HG03060 (cell line): ENCODE measurements around the gene KCNIP3.

Experiments
- ATAC-seq: cut with Tn5 transposase; IDR thresholded peaks from one replicate; pipeline ENCODE4 v1.9.1; 2021; ENCODE audit warnings: low read depth, moderate number of reproducible peaks; ENCODE audit not compliant: unreplicated experiment

KCNIP3 gene

GRCh38 chr2:95274291-95275150 is 22.6 kb upstream of the KCNIP3 start, which contains the start of gene PROM2:
Gene PROM2, plus strand, starts transcription at chr2:95274449. Its CDS starts 137 bp downstream, at chr2:95274586.
- no peak for ATAC-seq

- no peak for ATAC-seq
Observed at GRCh38 chr2:95275151-95275515, 22.0 kb upstream of the KCNIP3 start.

- ATAC-seq, result no peak
Observed at GRCh38 chr2:95275601-95276243, 21.4 kb upstream of the KCNIP3 start.

GRCh38 chr2:95276244-95276887 is 20.8 kb upstream of the KCNIP3 start:
- ATAC-seq, result no peak

- ATAC-seq, result no peak
Observed at GRCh38 chr2:95276888-95277245, 20.3 kb upstream of the KCNIP3 start.

- no peak for ATAC-seq
Observed at GRCh38 chr2:95277246-95277906, 19.8 kb upstream of the KCNIP3 start.

- no peak for ATAC-seq
Observed at GRCh38 chr2:95278051-95278471, 19.1 kb upstream of the KCNIP3 start.

GRCh38 chr2:95278637-95279225 is 18.4 kb upstream of the KCNIP3 start:
- no peak for ATAC-seq

- no peak for ATAC-seq
Observed at GRCh38 chr2:95279435-95280035, 17.6 kb upstream of the KCNIP3 start.

- ATAC-seq, result no peak
Observed at GRCh38 chr2:95281071-95281470, 16.1 kb upstream of the KCNIP3 start.

GRCh38 chr2:95281786-95282185 is 15.4 kb upstream of the KCNIP3 start:
- ATAC-seq, result no peak

GRCh38 chr2:95282458-95282857 is 14.7 kb upstream of the KCNIP3 start:
- ATAC-seq, result no peak

GRCh38 chr2:95283562-95283961 is 13.6 kb upstream of the KCNIP3 start:
- ATAC-seq, result no peak

- no peak for ATAC-seq
Observed at GRCh38 chr2:95284886-95285541, 12.1 kb upstream of the KCNIP3 start.

GRCh38 chr2:95285542-95285932 is 11.6 kb upstream of the KCNIP3 start:
- no peak for ATAC-seq

GRCh38 chr2:95287336-95287735 is 9.8 kb upstream of the KCNIP3 start:
- no peak for ATAC-seq

GRCh38 chr2:95287806-95288205 is 9.3 kb upstream of the KCNIP3 start:
- ATAC-seq, result no peak

- no peak for ATAC-seq
Observed at GRCh38 chr2:95289253-95289652, 7.9 kb upstream of the KCNIP3 start.

- ATAC-seq, result no peak
Observed at GRCh38 chr2:95291222-95291621, 5.9 kb upstream of the KCNIP3 start.
